Measurements from ENCODE around the gene BTBD1. TPM values are rescaled to one million over a fixed set of nuclear protein-coding genes. Genes with fewer than 3 reads are reported as not detected.
"Not testable (repeated sequence)": the region's sequence is repeated elsewhere in the genome, so short reads cannot be mapped to it uniquely, and the experiment has no call there.

The BTBD1 gene
- total RNA-seq, 2 donors from 2014 or later = 62.3 to 73.4 TPM

- Histone ChIP-seq H3K27ac (no peak overlapping the region), H3K27me3 (replicated peaks; ENCODE audit: insufficient read depth) (no peaks in the 10 kb centered on the region), H3K4me3 (no peak overlapping the region), H3K36me3 (peaks cover 10% of the 10 kb centered on the region), H3K9me3 (no peaks in the 10 kb centered on the region), H3K4me1 (ENCODE audit: control insufficient read depth in 1 of 2, low read depth in 2 of 2) (peaks cover 17 to 29% of the 10 kb centered on the region in 2 donors)
- no peak for DNase-seq (ENCODE audit: low spot score)
- no peak for TF ChIP-seq CTCF (IDR thresholded peaks at IDR 0.05)
- ATAC-seq (ENCODE audit: insufficient number of reproducible peaks, low FRiP score, low read depth) = no peak
Observed at GRCh38 chr15:83012636-83013035, 54.4 kb downstream of the BTBD1 start.

- ATAC-seq (ENCODE audit: insufficient number of reproducible peaks, low FRiP score, low read depth) = no peak
- H3K9me3 ChIP-seq = no peaks in the 10 kb centered on the region
- no peaks in the 10 kb centered on the region for H3K27me3 ChIP-seq (replicated peaks; ENCODE audit: insufficient read depth)
- no peak for DNase-seq (ENCODE audit: low spot score)
- peaks cover 17 to 29% of the 10 kb centered on the region in 2 donors for H3K4me1 ChIP-seq (ENCODE audit: control insufficient read depth in 1 of 2, low read depth in 2 of 2)
- peak overlapping the region; percentile 9 to 69 for H3K27ac ChIP-seq
- TF ChIP-seq CTCF (IDR thresholded peaks at IDR 0.05) = no peak
- H3K4me3 ChIP-seq = peak overlapping the region; percentile 95
- peaks cover 12% of the 10 kb centered on the region for H3K36me3 ChIP-seq
Observed at GRCh38 chr15:83012076-83012426, 55.0 kb downstream of the BTBD1 start.

GRCh38 chr15:83011271-83012075 is 55.6 kb downstream of the BTBD1 start, which contains the start of gene C15orf40:
TSS of gene C15orf40 (minus strand) at chr15:83011639. CDS start at chr15:83011607, 32 bp downstream.
- peak; percentile 85 for ATAC-seq (ENCODE audit: insufficient number of reproducible peaks, low FRiP score, low read depth)

GRCh38 chr15:83010709-83011270 is 56.3 kb downstream of the BTBD1 start:
- Histone ChIP-seq H3K9me3 (no peaks in the 10 kb centered on the region), H3K4me1 (ENCODE audit: control insufficient read depth in 1 of 2, low read depth in 2 of 2) (peaks cover 17 to 29% of the 10 kb centered on the region in 2 donors), H3K27me3 (replicated peaks; ENCODE audit: insufficient read depth) (no peaks in the 10 kb centered on the region), H3K36me3 (peaks cover 17% of the 10 kb centered on the region), H3K4me3 (peak overlapping the region; percentile 95), H3K27ac (peak overlapping the region; percentile 69 to 81)
- peak; percentile 57 for TF ChIP-seq CTCF (IDR thresholded peaks at IDR 0.05)
- ATAC-seq (ENCODE audit: insufficient number of reproducible peaks, low FRiP score, low read depth) (peak; percentile 70), DNase-seq (ENCODE audit: low spot score) (peak; percentile 44)

More at GRCh38 chr15:83011271-83012075, 55.6 kb downstream of the BTBD1 start, which contains the start of gene C15orf40:
- Histone ChIP-seq H3K27ac (peak within 1 kb of the TSS; percentile 69 to 81), H3K27me3 (replicated peaks; ENCODE audit: insufficient read depth) (no peaks in the 10 kb centered on the region), H3K36me3 (peaks cover 17% of the 10 kb centered on the region), H3K4me1 (ENCODE audit: control insufficient read depth in 1 of 2, low read depth in 2 of 2) (peaks cover 17 to 29% of the 10 kb centered on the region in 2 donors), H3K9me3 (no peaks in the 10 kb centered on the region), H3K4me3 (peak within 1 kb of the TSS; percentile 95)
- peak; percentile 45 for DNase-seq (ENCODE audit: low spot score)
- TF ChIP-seq CTCF (IDR thresholded peaks at IDR 0.05) = peak; percentile 60

GRCh38 chr15:83000672-83001031 is 66.4 kb downstream of the BTBD1 start:
- DNase-seq (ENCODE audit: low spot score); ATAC-seq (ENCODE audit: insufficient number of reproducible peaks, low FRiP score, low read depth): not testable (repeated sequence)

More at GRCh38 chr15:83000672-83001031, 66.4 kb downstream of the BTBD1 start:
- H3K27ac ChIP-seq; H3K27me3 ChIP-seq (replicated peaks; ENCODE audit: insufficient read depth); H3K4me3 ChIP-seq; H3K9me3 ChIP-seq; H3K36me3 ChIP-seq; H3K4me1 ChIP-seq (ENCODE audit: control insufficient read depth in 1 of 2, low read depth in 2 of 2): not testable (repeated sequence)
- peak; percentile 5 for TF ChIP-seq CTCF (IDR thresholded peaks at IDR 0.05)
